HepG2 (cell line): ENCODE measurements around the gene KLHDC2. TPM values are rescaled to one million over a fixed set of nuclear protein-coding genes. Genes with fewer than 3 reads are reported as not detected.

Experiments used
- ATAC-seq: fragments of 200-7000 bp; cut with Tn5 transposase; 3 replicates; pipeline ENCODE4 v1.9.1; 2020; ENCODE audit warnings: mild to moderate bottlenecking, moderate library complexity
- BruUV-seq: library from RNA; stranded (reverse); fragments of 400-500 nt; replicated peaks from 2 replicates; lab custom pipeline; 2021; lab: Mats Ljungman, UMichigan
- CTCF ChIA-PET: fragments of 300-600 bp; formaldehyde crosslinking; extraction: SDS; loops from one replicate; lab custom pipeline; 2021; ENCODE audit warnings: low total read pairs, inconsistent platforms, low intra/inter-chr PET ratio; lab: Yijun Ruan, JAX
- POLR2A ChIA-PET: fragments of 350-600 bp; sonication (Branson Sonifier 250); formaldehyde crosslinking; loops from one replicate; lab custom pipeline; 2020; ENCODE audit warnings: antibody characterized with exemption, inconsistent platforms; lab: Yijun Ruan, JAX
- DNase-seq: peaks from one replicate; pipeline ENCODE4 v3.0.0-alpha.2; 2015; ENCODE audit warnings: low spot score
- FAIRE-seq: peaks from 3 replicates; lab custom pipeline; 2011; peaks lifted over from hg19 to GRCh38; lab: Jason Lieb, UNC
- H2AFZ ChIP-seq: one replicate; pipeline ENCODE4 v1.6.1; 2011; ENCODE audit warnings: low read length, inconsistent platforms
- H3K27ac ChIP-seq: fragments of 300-600 bp; 3 replicates; pipeline ENCODE4 v1.8.0; 2011; ENCODE audit warnings: mixed run types, mild to moderate bottlenecking, mixed read lengths, low read length, inconsistent platforms; ENCODE audit not compliant: insufficient read depth; ENCODE audit errors: extremely low read length
- H3K27me3 ChIP-seq, 2 experiments: fragments of 200-600 bp in 1 of 2; 2 replicates in 1 of 2; 3 replicates in 1 of 2; pipeline versions ENCODE4 v1.6.0 to v1.8.0; 2011; ENCODE audit warnings: low read length in 2 of 2, mild to moderate bottlenecking in 2 of 2, moderate library complexity in 2 of 2, inconsistent platforms in 1 of 2; ENCODE audit not compliant: insufficient read depth in 2 of 2, control insufficient read depth in 1 of 2
- H3K36me3 ChIP-seq, 2 experiments: fragments of 200-600 bp in 1 of 2; replicated peaks in 1 of 2; 2 replicates in 1 of 2; 3 replicates in 1 of 2; pipeline versions ENCODE4 v1.5.1 to v1.8.0; 2011; ENCODE audit warnings: low read length in 2 of 2, inconsistent platforms in 1 of 2; ENCODE audit not compliant: insufficient read depth in 2 of 2, control insufficient read depth in 1 of 2
- H3K4me1 ChIP-seq: 2 replicates; pipeline ENCODE4 v1.5.1; 2012; ENCODE audit warnings: low read length, inconsistent platforms; ENCODE audit not compliant: insufficient read depth
- H3K4me2 ChIP-seq: 2 replicates; pipeline ENCODE4 v1.6.0; 2011; ENCODE audit warnings: low read depth, low read length, inconsistent platforms
- H3K4me3 ChIP-seq, 3 experiments: fragments of 200-600 bp in 1 of 3; sonication (generic), shearing (Covaris generic) in 1 of 3; replicated peaks in 1 of 3; 2 replicates each; pipeline ENCODE4 v1.5.1; 2011 to 2016; ENCODE audit warnings: low read length in 3 of 3, inconsistent platforms in 2 of 3, low read depth in 2 of 3, mild to moderate bottlenecking in 2 of 3, control low read depth in 1 of 3, mixed read lengths in 1 of 3; ENCODE audit not compliant: insufficient read depth in 1 of 3
- H3K79me2 ChIP-seq: one replicate; pipeline ENCODE4 v1.6.1; 2011; ENCODE audit warnings: low read length, inconsistent platforms; ENCODE audit not compliant: insufficient read depth
- H3K9ac ChIP-seq: 2 replicates; pipeline ENCODE4 v1.6.0; 2011; ENCODE audit warnings: mild to moderate bottlenecking, low read depth, low read length, inconsistent platforms; ENCODE audit not compliant: insufficient read depth
- H3K9me3 ChIP-seq: 2 replicates; pipeline ENCODE4 v1.5.1; 2012; ENCODE audit warnings: mild to moderate bottlenecking, low read length
- H4K20me1 ChIP-seq: 2 replicates; pipeline ENCODE4 v1.6.0; 2011; ENCODE audit warnings: inconsistent platforms, mild to moderate bottlenecking, low read length, moderate library complexity; ENCODE audit not compliant: insufficient read depth
- ERF ChIP-seq: IDR thresholded peaks from 2 replicates; pipeline ENCODE4 v1.6.1; 2018; ENCODE audit warnings: missing biosample characterization, missing genetic modification reagents
- GPN1 ChIP-seq: sonication (generic); formaldehyde crosslinking; IDR thresholded peaks from 2 replicates; pipeline ENCODE4 v1.5.1; 2020; ENCODE audit warnings: missing genetic modification reagents, borderline replicate concordance
- MED8 ChIP-seq: sonication (generic); formaldehyde crosslinking; IDR thresholded peaks from 2 replicates; pipeline ENCODE4 v1.8.1; 2023; ENCODE audit warnings: mild to moderate bottlenecking, missing genetic modification reagents; ENCODE audit not compliant: insufficient replicate concordance
- PHF8 ChIP-seq: sonication (generic); formaldehyde crosslinking; IDR thresholded peaks from 2 replicates; pipeline ENCODE4 v1.5.0; 2020; ENCODE audit warnings: missing genetic modification reagents
- SIX4 ChIP-seq: sonication (generic); formaldehyde crosslinking; IDR thresholded peaks from 2 replicates; pipeline ENCODE4 v1.4.0; 2020; ENCODE audit warnings: missing genetic modification reagents
- SRSF1 ChIP-seq: fragments of 200-400 bp; formaldehyde crosslinking; optimal IDR thresholded peaks from 2 replicates; pipeline ENCODE3; 2017; ENCODE audit warnings: mild to moderate bottlenecking, low read depth, low read length, moderate library complexity
- ZNF230 ChIP-seq: sonication (generic); formaldehyde crosslinking; IDR thresholded peaks from 2 replicates; pipeline ENCODE4 v1.4.0; 2020; ENCODE audit warnings: mild to moderate bottlenecking, missing genetic modification reagents
- ZNF510 ChIP-seq: sonication (generic); formaldehyde crosslinking; IDR thresholded peaks from 2 replicates; pipeline ENCODE4 v1.4.0; 2020; ENCODE audit warnings: low read depth, mild to moderate bottlenecking, missing genetic modification reagents
- ZNF543 ChIP-seq: sonication (generic); formaldehyde crosslinking; IDR thresholded peaks from 2 replicates; pipeline ENCODE4 v1.4.0; 2020; ENCODE audit warnings: mild to moderate bottlenecking, missing genetic modification reagents
- ZNF713 ChIP-seq: sonication (generic); formaldehyde crosslinking; IDR thresholded peaks from 2 replicates; pipeline ENCODE4 v1.4.0; 2020; ENCODE audit warnings: mild to moderate bottlenecking, missing genetic modification reagents
- ZNF790 ChIP-seq: sonication (generic); formaldehyde crosslinking; IDR thresholded peaks from 2 replicates; pipeline ENCODE4 v1.8.0; 2022; ENCODE audit warnings: missing genetic modification reagents, mild to moderate bottlenecking, borderline replicate concordance
- ZSCAN29 ChIP-seq: sonication (generic); formaldehyde crosslinking; conservative IDR thresholded peaks from 2 replicates; pipeline ENCODE4 v1.4.0; 2020; ENCODE audit warnings: mild to moderate bottlenecking, missing genetic modification reagents
- ZSCAN31 ChIP-seq: sonication (generic); formaldehyde crosslinking; IDR thresholded peaks from 2 replicates; pipeline ENCODE4 v1.5.0; 2020; ENCODE audit warnings: low read depth, mild to moderate bottlenecking, missing genetic modification reagents
- WGBS: methylation state at CpG from one replicate; pipeline ENCODE4 v1.1.6; 2017; ENCODE audit warnings: low lambda C conversion rate; 5-methylcytosine and 5-hydroxymethylcytosine counted together
- in situ Hi-C: cut with HindIII; loops from 2 replicates; pipeline ENCODE4 v1.10.0; 2017; ENCODE audit warnings: low pct_unique_long_range_greater_than_20kb; ENCODE audit not compliant: extremely low pct_ligation_motif_present
- intact Hi-C: fragments of 100-400 bp; cut with micrococcal nuclease; formaldehyde crosslinking; loops from one replicate; pipeline ENCODE4 v1.10.0; 2022; ENCODE audit not compliant: unreplicated experiment
- polyA plus RNA-seq, 8 experiments: library from polyadenylated mRNA; depleted of rRNA in 3 of 8; stranded (reverse) in 7 of 8; unstranded in 1 of 8; fragments of >200 nt; fragmentation: Illumina TruSeq in 4 of 8; extraction: Trizol in 4 of 8; gene quantifications; 2 replicates each; pipeline versions ENCODE4 v1.2.1 to v1.2.3, GENCODE V29; 2011 to 2016; ENCODE audit warnings: low read depth in 4 of 8, missing spikeins in 1 of 8, mixed read lengths in 1 of 8; ENCODE audit not compliant: insufficient read depth in 1 of 8
- total RNA-seq, 5 experiments: library from RNA; depleted of rRNA; stranded (reverse); fragments of >200 nt; fragmentation: Illumina TruSeq; extraction: Trizol; gene quantifications; 2 replicates each; pipeline ENCODE4 v1.2.3, GENCODE V29; 2016; ENCODE audit warnings: low read depth in 1 of 5
- TF ChIP-seq, protein P1 (sequence below): sonication (generic); formaldehyde crosslinking; IDR thresholded peaks from 2 replicates; pipeline ENCODE4 v1.4.0; 2020; ENCODE audit warnings: mild to moderate bottlenecking, missing genetic modification reagents
- TF ChIP-seq, protein P2 (sequence below): sonication (generic); formaldehyde crosslinking; IDR thresholded peaks from 2 replicates; pipeline ENCODE4 v1.4.0; 2020; ENCODE audit warnings: mild to moderate bottlenecking, low read depth, missing genetic modification reagents
- TF ChIP-seq, protein P3 (sequence below): sonication (generic); formaldehyde crosslinking; IDR thresholded peaks from 2 replicates; pipeline ENCODE4 v1.4.0; 2020; ENCODE audit warnings: mild to moderate bottlenecking, missing genetic modification reagents

KLHDC2 gene
- total and polyA plus RNA-seq, 2 of the 13 experiments (the other 11 are each of a cell fraction or from before 2014, with no cell fraction given): 95.5 to 170 TPM

DNA sequence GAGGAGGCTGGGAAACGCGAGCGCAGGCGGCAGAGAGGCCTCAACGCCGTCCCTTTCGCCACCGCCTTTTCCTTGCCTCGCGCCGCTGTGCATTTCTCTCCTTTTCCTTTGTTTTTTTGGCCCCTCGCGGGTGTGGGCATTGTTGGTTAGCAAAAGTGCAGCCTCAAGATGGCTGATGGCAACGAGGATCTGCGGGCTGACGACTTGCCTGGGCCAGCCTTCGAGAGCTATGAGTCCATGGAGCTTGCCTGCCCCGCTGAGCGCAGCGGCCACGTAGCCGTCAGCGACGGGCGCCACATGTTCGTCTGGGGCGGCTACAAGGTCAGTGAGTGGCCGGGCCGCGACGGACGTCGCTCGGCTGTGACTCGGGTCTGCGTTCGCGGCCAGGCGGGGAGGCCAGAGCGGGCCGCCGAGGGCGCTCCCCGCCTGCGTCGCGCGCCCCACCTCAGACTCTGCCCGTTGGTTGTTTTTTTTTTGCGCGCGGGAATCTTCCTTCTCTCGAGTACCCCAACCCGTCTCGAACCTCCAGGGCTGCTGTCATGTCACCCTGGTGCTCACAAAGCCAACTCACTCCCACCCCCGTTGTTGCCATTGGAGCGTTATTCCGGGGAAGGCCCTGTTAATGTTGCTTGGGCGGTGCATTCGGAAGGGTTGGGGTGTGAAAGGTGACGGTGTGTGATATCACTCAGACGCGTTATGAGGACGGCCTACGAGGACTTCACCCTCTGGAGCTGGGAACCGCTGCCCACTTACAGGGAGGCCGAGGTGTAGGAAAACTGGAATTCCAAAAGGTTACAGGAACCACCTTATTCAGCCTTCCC lies 558 bp downstream of the KLHDC2 start:
- WGBS: 0% methylated on average over 40 of the region's 67 CpGs
- peak; percentile 39 for ATAC-seq
- intact Hi-C loops (loop anchor here (1.0 to 2.0 kb wide), 2 partner anchors 76 to 134 kb away; partner anchors contain the start of gene KLHDC1), in situ Hi-C loops (loop anchor here (5.0 to 10.0 kb wide), 2 partner anchors 74 to 136 kb away; partner anchors contain the start of gene KLHDC1)
- peak overlapping the region; percentile 99 for H3K4me2 ChIP-seq
- H2AFZ ChIP-seq: no peak overlapping the region
- ChIA-PET CTCF (no interaction called here), POLR2A (interaction anchor here (0.8 to 6.5 kb wide), 22 partner anchors 13 to 184 kb away, joined by 3 to 76 read pairs (median 10); partner anchors contain the start of genes DNAAF2, KLHDC1, LRR1 and MGAT2)
- H3K4me3 ChIP-seq: peak overlapping the region; percentile 76 to 99 (median 94)
- no peaks in the 10 kb centered on the region for H3K9me3 ChIP-seq
- peaks cover 41% of the 10 kb centered on the region for H3K79me2 ChIP-seq
- no TSS peak for BruUV-seq
- H3K9ac ChIP-seq: peak overlapping the region; percentile 98
- FAIRE-seq: no peak
- H3K36me3 ChIP-seq: 0 out of 5 replicates have a peak, but pooled peaks cover 0 to 4% of the 10 kb centered on the region in 2 experiments
- no peaks in the 10 kb centered on the region for H4K20me1 ChIP-seq
- DNase-seq: peak; percentile 70
- peaks cover 40% of the 10 kb centered on the region for H3K4me1 ChIP-seq
- no peaks in the 10 kb centered on the region; a peak in 1 of 5 replicates for H3K27me3 ChIP-seq
- H3K27ac ChIP-seq: peak overlapping the region; percentile 99
- TF ChIP-seq, protein P1, sequence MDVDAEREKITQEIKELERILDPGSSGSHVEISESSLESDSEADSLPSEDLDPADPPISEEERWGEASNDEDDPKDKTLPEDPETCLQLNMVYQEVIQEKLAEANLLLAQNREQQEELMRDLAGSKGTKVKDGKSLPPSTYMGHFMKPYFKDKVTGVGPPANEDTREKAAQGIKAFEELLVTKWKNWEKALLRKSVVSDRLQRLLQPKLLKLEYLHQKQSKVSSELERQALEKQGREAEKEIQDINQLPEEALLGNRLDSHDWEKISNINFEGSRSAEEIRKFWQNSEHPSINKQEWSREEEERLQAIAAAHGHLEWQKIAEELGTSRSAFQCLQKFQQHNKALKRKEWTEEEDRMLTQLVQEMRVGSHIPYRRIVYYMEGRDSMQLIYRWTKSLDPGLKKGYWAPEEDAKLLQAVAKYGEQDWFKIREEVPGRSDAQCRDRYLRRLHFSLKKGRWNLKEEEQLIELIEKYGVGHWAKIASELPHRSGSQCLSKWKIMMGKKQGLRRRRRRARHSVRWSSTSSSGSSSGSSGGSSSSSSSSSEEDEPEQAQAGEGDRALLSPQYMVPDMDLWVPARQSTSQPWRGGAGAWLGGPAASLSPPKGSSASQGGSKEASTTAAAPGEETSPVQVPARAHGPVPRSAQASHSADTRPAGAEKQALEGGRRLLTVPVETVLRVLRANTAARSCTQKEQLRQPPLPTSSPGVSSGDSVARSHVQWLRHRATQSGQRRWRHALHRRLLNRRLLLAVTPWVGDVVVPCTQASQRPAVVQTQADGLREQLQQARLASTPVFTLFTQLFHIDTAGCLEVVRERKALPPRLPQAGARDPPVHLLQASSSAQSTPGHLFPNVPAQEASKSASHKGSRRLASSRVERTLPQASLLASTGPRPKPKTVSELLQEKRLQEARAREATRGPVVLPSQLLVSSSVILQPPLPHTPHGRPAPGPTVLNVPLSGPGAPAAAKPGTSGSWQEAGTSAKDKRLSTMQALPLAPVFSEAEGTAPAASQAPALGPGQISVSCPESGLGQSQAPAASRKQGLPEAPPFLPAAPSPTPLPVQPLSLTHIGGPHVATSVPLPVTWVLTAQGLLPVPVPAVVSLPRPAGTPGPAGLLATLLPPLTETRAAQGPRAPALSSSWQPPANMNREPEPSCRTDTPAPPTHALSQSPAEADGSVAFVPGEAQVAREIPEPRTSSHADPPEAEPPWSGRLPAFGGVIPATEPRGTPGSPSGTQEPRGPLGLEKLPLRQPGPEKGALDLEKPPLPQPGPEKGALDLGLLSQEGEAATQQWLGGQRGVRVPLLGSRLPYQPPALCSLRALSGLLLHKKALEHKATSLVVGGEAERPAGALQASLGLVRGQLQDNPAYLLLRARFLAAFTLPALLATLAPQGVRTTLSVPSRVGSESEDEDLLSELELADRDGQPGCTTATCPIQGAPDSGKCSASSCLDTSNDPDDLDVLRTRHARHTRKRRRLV (CRISPR knock-in tag): no peak
- TF ChIP-seq ZNF790 (no peak), SRSF1 (peak; percentile 67), ZNF230 (CRISPR knock-in tag) (no peak; the same call in 1 of the 2 replicates), MED8 (CRISPR knock-in tag) (peak; percentile 39), ERF (CRISPR knock-in tag) (0 out of 2 replicates have a peak, but pooled peaks have one; percentile 12), ZSCAN29 (no peak), ZNF713 (CRISPR knock-in tag) (no peak), SIX4 (no peak), GPN1 (CRISPR knock-in tag) (no peak), ZNF543 (no peak), PHF8 (CRISPR knock-in tag) (peak; percentile 48), ZSCAN31 (CRISPR knock-in tag) (no peak), ZNF510 (no peak)
- TF ChIP-seq, protein P2, sequence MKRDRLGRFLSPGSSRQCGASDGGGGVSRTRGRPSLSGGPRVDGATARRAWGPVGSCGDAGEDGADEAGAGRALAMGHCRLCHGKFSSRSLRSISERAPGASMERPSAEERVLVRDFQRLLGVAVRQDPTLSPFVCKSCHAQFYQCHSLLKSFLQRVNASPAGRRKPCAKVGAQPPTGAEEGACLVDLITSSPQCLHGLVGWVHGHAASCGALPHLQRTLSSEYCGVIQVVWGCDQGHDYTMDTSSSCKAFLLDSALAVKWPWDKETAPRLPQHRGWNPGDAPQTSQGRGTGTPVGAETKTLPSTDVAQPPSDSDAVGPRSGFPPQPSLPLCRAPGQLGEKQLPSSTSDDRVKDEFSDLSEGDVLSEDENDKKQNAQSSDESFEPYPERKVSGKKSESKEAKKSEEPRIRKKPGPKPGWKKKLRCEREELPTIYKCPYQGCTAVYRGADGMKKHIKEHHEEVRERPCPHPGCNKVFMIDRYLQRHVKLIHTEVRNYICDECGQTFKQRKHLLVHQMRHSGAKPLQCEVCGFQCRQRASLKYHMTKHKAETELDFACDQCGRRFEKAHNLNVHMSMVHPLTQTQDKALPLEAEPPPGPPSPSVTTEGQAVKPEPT: no peak
- TF ChIP-seq, protein P3, sequence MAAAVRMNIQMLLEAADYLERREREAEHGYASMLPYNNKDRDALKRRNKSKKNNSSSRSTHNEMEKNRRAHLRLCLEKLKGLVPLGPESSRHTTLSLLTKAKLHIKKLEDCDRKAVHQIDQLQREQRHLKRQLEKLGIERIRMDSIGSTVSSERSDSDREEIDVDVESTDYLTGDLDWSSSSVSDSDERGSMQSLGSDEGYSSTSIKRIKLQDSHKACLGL (CRISPR knock-in tag): peak; percentile 5; the same call in 1 of the 2 replicates
